Smooth muscle cell (in vitro differentiated cells): Measurements from ENCODE around the gene DEPDC4. TPM values are rescaled to one million over a fixed set of nuclear protein-coding genes. Genes with fewer than 3 reads are reported as not detected.

Source experiments
- polyA plus RNA-seq: library from polyadenylated mRNA; unstranded; fragments of >200 nt; fragmentation: Nextera tagmentation; extraction: Ambion mirVana; gene quantifications from 2 replicates; pipeline ENCODE4 v1.2.1, GENCODE V29; 2016
- small RNA-seq: library from RNA; depleted of rRNA; stranded (forward); fragments of <200 nt; gene quantifications from one replicate; pipeline ENCODE3, GENCODE V24; 2014
- total RNA-seq: library from RNA; depleted of rRNA; stranded (reverse); fragments of >200 nt; gene quantifications from 2 replicates; pipeline ENCODE4 v1.2.3, GENCODE V29; 2014

The DEPDC4 gene
- total and polyA plus RNA-seq, 2 experiments from 2014 or later: 0.49 to 13.5 TPM

Small RNA genes within 50 kb of the gene (small RNA-seq; reads per million reads assigned to genes)
- gene RF00019: not detected

Other genes with a start within 250 kb of the DEPDC4 start
- gene BLTP3B, start 124.2 kb downstream of the DEPDC4 start, total RNA-seq: 27.3 and 34.0 TPM in 2 replicates
- 8.5 and 8.9 TPM in 2 replicates for gene BLTP3B, start 124.2 kb downstream of the DEPDC4 start, polyA plus RNA-seq
- 27.3 and 57.3 TPM in 2 replicates for gene ACTR6, start 66.3 kb downstream of the DEPDC4 start, total RNA-seq
- gene ACTR6, start 66.3 kb downstream of the DEPDC4 start, polyA plus RNA-seq: 19.7 and 21.7 TPM in 2 replicates
- gene SCYL2, start 98 bp upstream of the DEPDC4 start, total RNA-seq: 105 and 123 TPM in 2 replicates
- 20.4 and 24.3 TPM in 2 replicates for gene SCYL2, start 98 bp upstream of the DEPDC4 start, polyA plus RNA-seq
- not detected in 2 replicates for gene SLC17A8, start 90.0 kb upstream of the DEPDC4 start, total RNA-seq
- gene SLC17A8, start 90.0 kb upstream of the DEPDC4 start, polyA plus RNA-seq: not detected in 2 replicates
- gene NR1H4, start 206.8 kb upstream of the DEPDC4 start, total RNA-seq: not detected in 2 replicates
- not detected in 2 replicates for gene NR1H4, start 206.8 kb upstream of the DEPDC4 start, polyA plus RNA-seq